Adrenal gland (tissue), 5 donors: ENCODE data around the gene TELO2.

ENCODE experiments used
- CTCF ChIP-seq, 6 experiments: fragments of 450-650 bp in 4 of 6; fragments of 200-600 bp in 2 of 6; sonication (generic) in 1 of 6; IDR thresholded peaks; 1 replicate in 5 of 6; 2 replicates in 1 of 6; pipeline versions ENCODE4 v1.5.1 to v1.8.0; 2016 to 2021; ENCODE audit warnings: antibody characterized with exemption in 6 of 6, mild to moderate bottlenecking in 2 of 6, moderate library complexity in 1 of 6
- POLR2A ChIP-seq, 2 donors: fragments of 450-650 bp; IDR thresholded peaks; one replicate each; pipeline ENCODE4 v1.6.1; 2017; ENCODE audit warnings: antibody characterized with exemption in 2 of 2, mild to moderate bottlenecking in 2 of 2, moderate library complexity in 1 of 2
- donor health status: DM: no; HTN: no; CAD: no.

GRCh38 chr16:1551166-1551565 is 58.0 kb downstream of the TELO2 start:
- no peak for TF ChIP-seq CTCF (IDR thresholded peaks at IDR 0.05)
- no peak for TF ChIP-seq POLR2A (IDR thresholded peaks at IDR 0.05)
